K562 (cell line): Measurements from ENCODE around the gene HMGA1. TPM values are rescaled to one million over a fixed set of nuclear protein-coding genes. Genes with fewer than 3 reads are reported as not detected.

Source experiments
- ATF7 ChIP-seq: fragments of 450-650 bp; IDR thresholded peaks from 2 replicates; pipeline ENCODE4 v1.7.1; 2014; ENCODE audit warnings: mild to moderate bottlenecking, moderate library complexity
- BCOR ChIP-seq: fragments of 450-650 bp; IDR thresholded peaks from 2 replicates; pipeline ENCODE4 v1.6.1; 2016
- BRCA1 ChIP-seq, 2 experiments: fragments of 450-650 bp in 1 of 2; sonication (generic) in 1 of 2; formaldehyde crosslinking in 1 of 2; IDR thresholded peaks; 2 replicates each; pipeline versions ENCODE4 v1.5.0 to v1.6.1; 2017 to 2020; ENCODE audit warnings: mild to moderate bottlenecking in 1 of 2, missing genetic modification reagents in 1 of 2
- BRD9 ChIP-seq: fragments of 450-650 bp; IDR thresholded peaks from 2 replicates; pipeline ENCODE4 v1.6.1; 2018; ENCODE audit warnings: low read depth; ENCODE audit not compliant: partially characterized antibody
- CHD4 ChIP-seq: fragments of 200-600 bp; sonication (generic); IDR thresholded peaks from 3 replicates; pipeline ENCODE4 v1.6.1; 2012; ENCODE audit warnings: low read depth, mild to moderate bottlenecking, mixed read lengths, low read length, inconsistent platforms; ENCODE audit not compliant: insufficient read depth, insufficient replicate concordance, poor library complexity, severe bottlenecking
- GTF2F1 ChIP-seq: IDR thresholded peaks from 2 replicates; pipeline ENCODE4 v1.6.1; 2011; ENCODE audit warnings: low read depth, low read length, improper control_type of control experiment
- JUND ChIP-seq, 2 experiments: IDR thresholded peaks; 2 replicates in 1 of 2; 3 replicates in 1 of 2; pipeline ENCODE4 v1.6.1; 2011; ENCODE audit warnings: borderline replicate concordance in 2 of 2, low read depth in 2 of 2, low read length in 2 of 2, improper control_type of control experiment in 1 of 2, missing biosample characterization in 1 of 2, missing genetic modification characterization in 1 of 2, missing genetic modification reagents in 1 of 2
- LEF1 ChIP-seq: fragments of 450-650 bp; IDR thresholded peaks from 2 replicates; pipeline ENCODE4 v1.6.1; 2016; ENCODE audit warnings: mild to moderate bottlenecking
- MEIS2 ChIP-seq: fragments of 450-650 bp; IDR thresholded peaks from 2 replicates; pipeline ENCODE4 v1.6.1; 2014; ENCODE audit warnings: mild to moderate bottlenecking; ENCODE audit not compliant: partially characterized antibody
- NFRKB ChIP-seq: fragments of 450-650 bp; IDR thresholded peaks from 2 replicates; pipeline ENCODE4 v1.6.1; 2016; ENCODE audit warnings: low read depth
- SMAD3 ChIP-seq: fragments of 450-650 bp; formaldehyde crosslinking; conservative IDR thresholded peaks from 2 replicates; pipeline ENCODE4 v1.4.0; 2020; ENCODE audit warnings: mild to moderate bottlenecking
- SMARCA4 ChIP-seq: fragments of 450-650 bp; IDR thresholded peaks from 2 replicates; pipeline ENCODE4 v1.6.1; 2016
- SMARCC2 ChIP-seq: fragments of 450-650 bp; IDR thresholded peaks from 2 replicates; pipeline ENCODE4 v1.6.1; 2017; ENCODE audit warnings: antibody characterized with exemption, moderate library complexity, mild to moderate bottlenecking, low read depth
- TAF1 ChIP-seq: IDR thresholded peaks from 2 replicates; pipeline ENCODE4 v1.6.1; 2011; ENCODE audit warnings: mild to moderate bottlenecking, low read length, moderate library complexity; ENCODE audit not compliant: insufficient read depth, control insufficient read depth, severe bottlenecking; ENCODE audit errors: extremely low read depth
- ZNF197 ChIP-seq: fragments of 200-800 bp; sonication (Bioruptor generic); IDR thresholded peaks from 2 replicates; pipeline ENCODE4 v1.6.1; 2016; ENCODE audit warnings: low read depth, missing genetic modification characterization, missing compliant biosample characterization
- ZNF589 ChIP-seq: fragments of 200-800 bp; sonication (Bioruptor generic); IDR thresholded peaks from 2 replicates; pipeline ENCODE4 v1.6.1; 2016; ENCODE audit warnings: low read depth, missing genetic modification characterization, missing compliant biosample characterization
- polyA plus RNA-seq, 8 experiments: library from polyadenylated mRNA; depleted of rRNA in 4 of 8; stranded (reverse) in 5 of 8; unstranded in 3 of 8; fragments of >200 nt; fragmentation: Nextera tagmentation in 2 of 8; fragmentation: Illumina TruSeq in 1 of 8; extraction: Ambion mirVana in 2 of 8; extraction: Trizol in 1 of 8; gene quantifications; 2 replicates each; pipeline versions ENCODE4 v1.2.1 to v1.2.3, GENCODE V29; 2011 to 2014; ENCODE audit warnings: inconsistent platforms in 1 of 8, missing spikeins in 1 of 8
- total RNA-seq, 7 experiments: library from RNA; depleted of rRNA in 6 of 7; stranded (reverse); fragments of >200 nt in 6 of 7; fragmentation: Illumina TruSeq in 2 of 7; extraction: Trizol in 2 of 7; gene quantifications; 2 replicates each; pipeline versions ENCODE4 v1.2.1 to v1.2.3, GENCODE V29; 2011 to 2021; ENCODE audit warnings: low replicate concordance in 1 of 7
- TF ChIP-seq, protein P1 (sequence below): IDR thresholded peaks from 2 replicates; pipeline ENCODE4 v1.6.1; 2016; ENCODE audit warnings: missing genetic modification characterization, missing compliant biosample characterization
- TF ChIP-seq, protein P2 (sequence below): IDR thresholded peaks from 3 replicates; pipeline ENCODE4 v1.6.1; 2011; ENCODE audit warnings: borderline replicate concordance, mild to moderate bottlenecking, moderate library complexity; ENCODE audit not compliant: insufficient read length; ENCODE audit errors: extremely low read depth

The HMGA1 gene
- total and polyA plus RNA-seq, 9 of the 15 experiments (the other 6 are each of a cell fraction or from before 2014, with no cell fraction given), result 27.8 to 1,947 (median 594) TPM

DNA sequence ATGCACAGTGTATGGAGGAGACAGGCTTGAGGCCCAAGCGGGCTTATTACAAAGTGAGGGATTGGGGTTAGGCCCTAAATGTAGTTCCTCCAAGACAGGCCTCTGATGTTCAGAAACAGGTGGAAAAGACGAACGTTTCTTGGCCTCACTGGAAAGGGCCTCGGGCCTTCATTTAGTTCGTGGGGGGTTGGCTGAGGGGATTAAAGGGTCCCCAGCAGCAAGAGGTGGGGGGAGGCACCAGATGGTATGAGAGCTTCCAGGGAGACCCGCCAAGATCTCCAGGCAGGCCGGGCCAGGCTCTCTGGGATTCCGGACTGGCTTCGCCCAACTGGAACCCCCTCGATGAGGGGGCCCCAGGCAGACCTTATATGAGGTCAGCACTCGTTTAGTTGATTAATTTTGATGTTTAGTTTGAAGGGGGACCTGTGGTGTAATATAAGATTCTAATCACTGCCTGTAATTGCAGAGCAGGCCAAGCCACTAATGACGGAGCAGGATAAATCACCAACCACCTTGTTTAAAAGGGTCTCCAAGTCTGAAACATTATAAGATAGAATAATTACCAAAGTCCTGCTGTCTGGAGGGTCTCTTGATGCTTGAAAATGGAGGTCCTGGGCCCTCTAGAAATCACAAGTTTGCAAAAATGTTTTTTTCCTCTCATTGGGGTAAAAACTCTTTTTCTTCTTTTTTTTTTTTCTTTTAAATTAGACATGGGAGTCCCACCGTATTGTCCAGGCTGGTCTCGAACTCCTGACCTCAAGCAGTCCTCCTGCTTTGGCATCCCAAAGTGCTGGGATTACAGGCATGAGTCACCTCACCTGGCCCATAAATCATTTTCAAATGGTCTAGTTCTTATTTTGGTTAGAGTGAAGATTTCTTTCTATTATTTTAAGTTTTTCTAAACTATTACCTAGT, 2.2 kb downstream of the HMGA1 start (continued):
- TF ChIP-seq SMARCC2, result peak; percentile 51; the same call in 1 of the 2 replicates
- 0 out of 2 replicates have a peak, but pooled peaks have one; percentile 16 for TF ChIP-seq ZNF589 (CRISPR knock-in tag)
- TF ChIP-seq, protein P1, sequence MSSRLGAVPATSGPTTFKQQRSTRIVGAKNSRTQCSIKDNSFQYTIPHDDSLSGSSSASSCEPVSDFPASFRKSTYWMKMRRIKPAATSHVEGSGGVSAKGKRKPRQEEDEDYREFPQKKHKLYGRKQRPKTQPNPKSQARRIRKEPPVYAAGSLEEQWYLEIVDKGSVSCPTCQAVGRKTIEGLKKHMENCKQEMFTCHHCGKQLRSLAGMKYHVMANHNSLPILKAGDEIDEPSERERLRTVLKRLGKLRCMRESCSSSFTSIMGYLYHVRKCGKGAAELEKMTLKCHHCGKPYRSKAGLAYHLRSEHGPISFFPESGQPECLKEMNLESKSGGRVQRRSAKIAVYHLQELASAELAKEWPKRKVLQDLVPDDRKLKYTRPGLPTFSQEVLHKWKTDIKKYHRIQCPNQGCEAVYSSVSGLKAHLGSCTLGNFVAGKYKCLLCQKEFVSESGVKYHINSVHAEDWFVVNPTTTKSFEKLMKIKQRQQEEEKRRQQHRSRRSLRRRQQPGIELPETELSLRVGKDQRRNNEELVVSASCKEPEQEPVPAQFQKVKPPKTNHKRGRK (tag), result peak; percentile 71
- no peak for TF ChIP-seq BRCA1 (IDR thresholded peaks at IDR 0.05)
- TF ChIP-seq BRCA1 (CRISPR knock-in tag; IDR thresholded peaks at IDR 0.05), result 0 out of 2 replicates have a peak, but pooled peaks have one; percentile 69
- TF ChIP-seq BRD9, result peak; percentile 44
- TF ChIP-seq, protein P2, sequence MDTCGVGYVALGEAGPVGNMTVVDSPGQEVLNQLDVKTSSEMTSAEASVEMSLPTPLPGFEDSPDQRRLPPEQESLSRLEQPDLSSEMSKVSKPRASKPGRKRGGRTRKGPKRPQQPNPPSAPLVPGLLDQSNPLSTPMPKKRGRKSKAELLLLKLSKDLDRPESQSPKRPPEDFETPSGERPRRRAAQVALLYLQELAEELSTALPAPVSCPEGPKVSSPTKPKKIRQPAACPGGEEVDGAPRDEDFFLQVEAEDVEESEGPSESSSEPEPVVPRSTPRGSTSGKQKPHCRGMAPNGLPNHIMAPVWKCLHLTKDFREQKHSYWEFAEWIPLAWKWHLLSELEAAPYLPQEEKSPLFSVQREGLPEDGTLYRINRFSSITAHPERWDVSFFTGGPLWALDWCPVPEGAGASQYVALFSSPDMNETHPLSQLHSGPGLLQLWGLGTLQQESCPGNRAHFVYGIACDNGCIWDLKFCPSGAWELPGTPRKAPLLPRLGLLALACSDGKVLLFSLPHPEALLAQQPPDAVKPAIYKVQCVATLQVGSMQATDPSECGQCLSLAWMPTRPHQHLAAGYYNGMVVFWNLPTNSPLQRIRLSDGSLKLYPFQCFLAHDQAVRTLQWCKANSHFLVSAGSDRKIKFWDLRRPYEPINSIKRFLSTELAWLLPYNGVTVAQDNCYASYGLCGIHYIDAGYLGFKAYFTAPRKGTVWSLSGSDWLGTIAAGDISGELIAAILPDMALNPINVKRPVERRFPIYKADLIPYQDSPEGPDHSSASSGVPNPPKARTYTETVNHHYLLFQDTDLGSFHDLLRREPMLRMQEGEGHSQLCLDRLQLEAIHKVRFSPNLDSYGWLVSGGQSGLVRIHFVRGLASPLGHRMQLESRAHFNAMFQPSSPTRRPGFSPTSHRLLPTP, result peak; percentile 48
- peak; percentile 1 for TF ChIP-seq TAF1
- TF ChIP-seq ATF7, result no peak
- TF ChIP-seq BCOR, result peak; percentile 24; the same call in 1 of the 2 replicates
- peak; percentile 85 for TF ChIP-seq JUND (IDR thresholded peaks at IDR 0.05; ENCODE audit: borderline replicate concordance, low read depth, low read length)
- TF ChIP-seq JUND (tag; IDR thresholded peaks at IDR 0.05; ENCODE audit: borderline replicate concordance, low read depth, low read length), result peak; percentile 86; the same call in 2 of the 3 replicates
- TF ChIP-seq LEF1, result peak; percentile 39; the same call in 1 of the 2 replicates
- TF ChIP-seq ZNF197, result no peak
- TF ChIP-seq SMAD3 (CRISPR knock-in tag), result no peak
- 0 out of 2 replicates have a peak, but pooled peaks have one; percentile 30 for TF ChIP-seq GTF2F1
- TF ChIP-seq CHD4, result no peak
- TF ChIP-seq NFRKB, result peak; percentile 17; the same call in 1 of the 2 replicates
- TF ChIP-seq MEIS2, result peak; percentile 91
- peak; percentile 63; the same call in 1 of the 2 replicates for TF ChIP-seq SMARCA4
